Mesenchymal stem cell (in vitro differentiated cells and primary cell): Measurements from ENCODE around the gene APC. TPM values are rescaled to one million over a fixed set of nuclear protein-coding genes. Genes with fewer than 3 reads are reported as not detected.
A peak's percentile ranks its signal among the peaks of the same experiment; 100 is the strongest.

Source experiments
- DNase-seq: peaks from one replicate; pipeline ENCODE4 v3.0.0-alpha.2; 2013
- H2AFZ ChIP-seq: one replicate; pipeline ENCODE4 v1.6.1; 2013; ENCODE audit warnings: low read depth, mild to moderate bottlenecking, control low read depth, inconsistent platforms, low read length, moderate library complexity
- H2AK5ac ChIP-seq: 2 replicates; pipeline ENCODE4 v1.6.1; 2013; ENCODE audit warnings: low read length, moderate library complexity, mild to moderate bottlenecking, inconsistent platforms; ENCODE audit not compliant: severe bottlenecking
- H2BK120ac ChIP-seq: one replicate; pipeline ENCODE4 v1.6.1; 2013; ENCODE audit warnings: low read depth, mild to moderate bottlenecking, inconsistent platforms, low read length, moderate library complexity
- H2BK12ac ChIP-seq, 2 experiments: one replicate each; pipeline ENCODE4 v1.6.1; 2013; ENCODE audit warnings: inconsistent platforms in 2 of 2, low read length in 2 of 2, mild to moderate bottlenecking in 2 of 2, moderate library complexity in 2 of 2, control low read depth in 1 of 2
- H2BK15ac ChIP-seq: one replicate; pipeline ENCODE4 v1.6.1; 2013; ENCODE audit warnings: mild to moderate bottlenecking, low read depth, inconsistent platforms; ENCODE audit not compliant: poor library complexity, severe bottlenecking
- H2BK5ac ChIP-seq: 2 replicates; pipeline ENCODE4 v1.6.1; 2013; ENCODE audit warnings: low read depth, mild to moderate bottlenecking, low read length, control low read depth, inconsistent platforms; ENCODE audit not compliant: poor library complexity, severe bottlenecking
- H3K14ac ChIP-seq, 2 experiments: one replicate each; pipeline ENCODE4 v1.6.1; 2013; ENCODE audit warnings: inconsistent platforms in 2 of 2, low read length in 2 of 2, control low read depth in 1 of 2, mild to moderate bottlenecking in 1 of 2, moderate library complexity in 1 of 2
- H3K18ac ChIP-seq, 2 experiments: one replicate each; pipeline ENCODE4 v1.6.1; 2013; ENCODE audit warnings: inconsistent platforms in 2 of 2, low read length in 2 of 2, control low read depth in 1 of 2, low read depth in 1 of 2, mild to moderate bottlenecking in 1 of 2
- H3K23ac ChIP-seq, 2 experiments: one replicate each; pipeline ENCODE4 v1.6.1; 2013; ENCODE audit warnings: inconsistent platforms in 2 of 2, low read length in 2 of 2, mild to moderate bottlenecking in 2 of 2, moderate library complexity in 2 of 2, control low read depth in 1 of 2
- H3K27ac ChIP-seq: 2 replicates; pipeline ENCODE4 v1.5.1; 2013; ENCODE audit warnings: mild to moderate bottlenecking, moderate library complexity, low read length, control low read depth, inconsistent platforms; ENCODE audit not compliant: poor library complexity, severe bottlenecking
- H3K27me3 ChIP-seq, 2 experiments: 2 replicates each; pipeline versions ENCODE4 v1.6.1 to v1.7.0; 2013; ENCODE audit warnings: low read length in 2 of 2, mild to moderate bottlenecking in 2 of 2, moderate library complexity in 2 of 2, control low read depth in 1 of 2, inconsistent platforms in 1 of 2; ENCODE audit not compliant: control insufficient read depth in 1 of 2, insufficient read depth in 1 of 2
- H3K36me3 ChIP-seq, 2 experiments: 2 replicates each; pipeline versions ENCODE4 v1.6.1 to v1.7.0; 2013; ENCODE audit warnings: low read length in 2 of 2, control low read depth in 1 of 2, inconsistent platforms in 1 of 2, low read depth in 1 of 2, mild to moderate bottlenecking in 1 of 2; ENCODE audit not compliant: insufficient read depth in 2 of 2, control insufficient read depth in 1 of 2
- H3K4ac ChIP-seq, 2 experiments: one replicate each; pipeline ENCODE4 v1.6.1; 2013; ENCODE audit warnings: inconsistent platforms in 2 of 2, low read length in 2 of 2, mild to moderate bottlenecking in 2 of 2, moderate library complexity in 2 of 2, control low read depth in 1 of 2, low read depth in 1 of 2
- H3K4me1 ChIP-seq: 2 replicates; pipeline ENCODE4 v1.6.1; 2013; ENCODE audit warnings: low read depth, low read length, control low read depth; ENCODE audit not compliant: control insufficient read depth, insufficient read depth
- H3K4me2 ChIP-seq: 2 replicates; pipeline ENCODE4 v1.6.1; 2013; ENCODE audit warnings: low read length, mild to moderate bottlenecking, inconsistent platforms; ENCODE audit not compliant: poor library complexity, severe bottlenecking
- H3K4me3 ChIP-seq, 2 experiments: 2 replicates each; pipeline versions ENCODE4 v1.5.1 to v1.7.0; 2013; ENCODE audit warnings: low read length in 2 of 2, mild to moderate bottlenecking in 2 of 2, control low read depth in 1 of 2, low read depth in 1 of 2; ENCODE audit not compliant: insufficient read depth in 1 of 2
- H3K79me1 ChIP-seq: replicated peaks from 2 replicates; pipeline ENCODE4 v1.6.1; 2013; ENCODE audit warnings: mild to moderate bottlenecking, control low read depth, low read length, inconsistent platforms; ENCODE audit not compliant: poor library complexity, severe bottlenecking
- H3K9ac ChIP-seq: 2 replicates; pipeline ENCODE4 v1.7.0; 2013; ENCODE audit warnings: mild to moderate bottlenecking, low read length, moderate library complexity
- H3K9me3 ChIP-seq: 2 replicates; pipeline ENCODE4 v1.7.0; 2013; ENCODE audit warnings: mild to moderate bottlenecking, low read length; ENCODE audit not compliant: control insufficient read depth
- H4K8ac ChIP-seq: one replicate; pipeline ENCODE4 v1.6.1; 2013; ENCODE audit warnings: inconsistent platforms, mild to moderate bottlenecking, low read length, moderate library complexity
- H4K91ac ChIP-seq: one replicate; pipeline ENCODE4 v1.6.1; 2013; ENCODE audit warnings: mild to moderate bottlenecking, low read length, inconsistent platforms
- WGBS: methylation state at CpG from one replicate; pipeline ENCODE4 v1.1.7; 2013; ENCODE audit warnings: mixed read lengths; 5-methylcytosine and 5-hydroxymethylcytosine counted together
- polyA plus RNA-seq, 2 experiments: library from polyadenylated mRNA; stranded (reverse); fragments of 200-250 nt; gene quantifications; one replicate each; pipeline ENCODE4 v1.2.3, GENCODE V29; 2013

The APC gene
- polyA plus RNA-seq (2013, experiment 1 of 2), result 14.8 TPM
- 14.9 TPM for polyA plus RNA-seq (2013, experiment 2 of 2)

GRCh38 chr5:112737463-112738190 lies at the start of gene APC:
APC (plus strand) TSS chr5:112737885; CDS start chr5:112754891, 17,006 bp downstream.
- Histone ChIP-seq H3K4me1 (peaks cover 10% of the 10 kb centered on the region), H4K8ac (peak within 1 kb of the TSS; percentile 51), H3K36me3 (no peaks in the 10 kb centered on the region), H3K4ac (peak within 1 kb of the TSS in 1 of 2 experiments; percentile 83), H3K4me2 (peak within 1 kb of the TSS; percentile 87), H3K4me3 (peak within 1 kb of the TSS; percentile 90 to 92), H2AK5ac (no peak within 1 kb of the TSS), H2BK12ac (peak within 1 kb of the TSS in 1 of 2 experiments; percentile 90), H2BK5ac (no peak within 1 kb of the TSS), H3K18ac (peak within 1 kb of the TSS; percentile 80 to 92), H3K23ac (peak within 1 kb of the TSS in 1 of 2 experiments; percentile 93), H2BK15ac (peak within 1 kb of the TSS; percentile 83), H3K9ac (peak within 1 kb of the TSS; percentile 93), H3K27ac (no peak within 1 kb of the TSS), H2AFZ (peak within 1 kb of the TSS; percentile 55), H3K14ac (peak within 1 kb of the TSS in 1 of 2 experiments; percentile 89), H4K91ac (peak within 1 kb of the TSS; percentile 73), H2BK120ac (peak within 1 kb of the TSS; percentile 49), H3K79me1 (peaks cover 22% of the 10 kb centered on the region), H3K27me3 (no peaks in the 10 kb centered on the region), H3K9me3 (no peaks in the 10 kb centered on the region)
- under 1% methylated on average over 36 of the region's 36 CpGs for WGBS
- peak; percentile 94 for DNase-seq

GRCh38 chr5:112689155-112689909 lies 48.4 kb upstream of the APC start:
- Histone ChIP-seq H2BK120ac (no peak overlapping the region), H3K79me1 (no peaks in the 10 kb centered on the region), H3K9ac (no peak overlapping the region), H3K23ac (no peak overlapping the region), H3K27ac (no peak overlapping the region), H2BK15ac (no peak overlapping the region), H3K4me1 (no peaks in the 10 kb centered on the region), H3K14ac (no peak overlapping the region), H4K8ac (no peak overlapping the region), H3K4me2 (no peak overlapping the region), H3K9me3 (no peaks in the 10 kb centered on the region), H2AK5ac (no peak overlapping the region), H2BK12ac (no peak overlapping the region), H3K36me3 (no peaks in the 10 kb centered on the region), H4K91ac (no peak overlapping the region), H2BK5ac (no peak overlapping the region), H3K18ac (no peak overlapping the region), H3K4me3 (no peak overlapping the region), H3K27me3 (peaks cover 7 to 26% of the 10 kb centered on the region in 2 experiments), H3K4ac (no peak overlapping the region), H2AFZ (no peak overlapping the region)
- DNase-seq, result peak; percentile 40
- 0% methylated on average over 1 of the region's 3 CpGs for WGBS

GRCh38 chr5:112690605-112691338 lies 46.9 kb upstream of the APC start:
- Histone ChIP-seq H3K4ac (no peak overlapping the region), H3K27ac (no peak overlapping the region), H3K14ac (no peak overlapping the region), H3K9ac (no peak overlapping the region), H3K4me3 (no peak overlapping the region), H2BK15ac (no peak overlapping the region), H2AK5ac (no peak overlapping the region), H3K36me3 (no peaks in the 10 kb centered on the region), H3K27me3 (peaks cover 7 to 26% of the 10 kb centered on the region in 2 experiments), H3K4me2 (no peak overlapping the region), H3K23ac (no peak overlapping the region), H2BK5ac (no peak overlapping the region), H3K9me3 (no peaks in the 10 kb centered on the region), H3K79me1 (no peaks in the 10 kb centered on the region), H3K18ac (no peak overlapping the region), H2AFZ (no peak overlapping the region), H4K8ac (no peak overlapping the region), H2BK120ac (no peak overlapping the region), H2BK12ac (no peak overlapping the region), H3K4me1 (no peaks in the 10 kb centered on the region), H4K91ac (no peak overlapping the region)
- DNase-seq, result no peak
- 87% methylated on average over 2 of the region's 3 CpGs for WGBS

GRCh38 chr5:112691339-112691680 lies 46.4 kb upstream of the APC start:
- Histone ChIP-seq H3K27ac (no peak overlapping the region), H3K9ac (no peak overlapping the region), H3K4me1 (no peaks in the 10 kb centered on the region), H2BK120ac (no peak overlapping the region), H3K23ac (no peak overlapping the region), H4K91ac (no peak overlapping the region), H3K36me3 (no peaks in the 10 kb centered on the region), H3K4me3 (no peak overlapping the region), H2BK5ac (no peak overlapping the region), H2AK5ac (no peak overlapping the region), H3K27me3 (peaks cover 7 to 26% of the 10 kb centered on the region in 2 experiments), H3K9me3 (no peaks in the 10 kb centered on the region), H3K14ac (no peak overlapping the region), H3K4me2 (no peak overlapping the region), H4K8ac (no peak overlapping the region), H2BK12ac (peak overlapping the region in 1 of 2 experiments; percentile 55), H3K79me1 (no peaks in the 10 kb centered on the region), H3K18ac (no peak overlapping the region), H3K4ac (no peak overlapping the region), H2AFZ (no peak overlapping the region), H2BK15ac (no peak overlapping the region)
- 85% methylated on average over 1 of the region's 1 CpG for whole genome bisulfite sequencing
- no peak for DNase-seq
